HepG2 (cell line): ENCODE results near the gene EMC9. TPM values are rescaled to one million over a fixed set of nuclear protein-coding genes. Genes with fewer than 3 reads are reported as not detected.
A peak's percentile ranks its signal among the peaks of the same experiment; 100 is the strongest.

Source experiments
- BORCS8-MEF2B ChIP-seq: sonication (generic); formaldehyde crosslinking; IDR thresholded peaks from 2 replicates; pipeline ENCODE4 v1.8.0; 2022; ENCODE audit warnings: mild to moderate bottlenecking, missing genetic modification reagents
- CENPX ChIP-seq: sonication (generic); formaldehyde crosslinking; IDR thresholded peaks from 2 replicates; pipeline ENCODE4 v1.9.0; 2021; ENCODE audit warnings: mild to moderate bottlenecking, missing genetic modification reagents, moderate library complexity
- CREB1 ChIP-seq, 2 experiments: fragments of 450-650 bp in 1 of 2; IDR thresholded peaks; 2 replicates each; pipeline ENCODE4 v1.6.1; 2016 to 2017; ENCODE audit warnings: control low read depth in 1 of 2, mild to moderate bottlenecking in 1 of 2, missing compliant biosample characterization in 1 of 2, missing genetic modification characterization in 1 of 2
- ELF3 ChIP-seq: IDR thresholded peaks from 2 replicates; pipeline ENCODE4 v1.6.1; 2016; ENCODE audit warnings: missing genetic modification reagents, missing compliant biosample characterization
- EZH2 ChIP-seq: conservative IDR thresholded peaks from 2 replicates; pipeline ENCODE4 v1.6.1; 2012; ENCODE audit warnings: mild to moderate bottlenecking, low read depth, low read length, moderate library complexity
- KDM3A ChIP-seq: IDR thresholded peaks from 2 replicates; pipeline ENCODE4 v1.6.1; 2018; ENCODE audit warnings: low read depth, missing compliant biosample characterization
- LCORL ChIP-seq, 2 experiments: fragments of 450-650 bp in 1 of 2; sonication (generic) in 1 of 2; formaldehyde crosslinking in 1 of 2; IDR thresholded peaks; 2 replicates each; pipeline versions ENCODE4 v1.5.0 to v1.6.1; 2017 to 2020; ENCODE audit warnings: antibody characterized with exemption in 1 of 2, missing genetic modification reagents in 1 of 2
- MIER2 ChIP-seq: IDR thresholded peaks from 2 replicates; pipeline ENCODE4 v1.6.1; 2016; ENCODE audit warnings: missing biosample characterization, missing genetic modification reagents
- RFX5 ChIP-seq: IDR thresholded peaks from 2 replicates; pipeline ENCODE4 v1.6.1; 2011; ENCODE audit warnings: low read depth, low read length, improper control_type of control experiment
- TBX2 ChIP-seq: sonication (generic); formaldehyde crosslinking; IDR thresholded peaks from 2 replicates; pipeline ENCODE4 v1.5.0; 2020; ENCODE audit warnings: missing genetic modification reagents, mild to moderate bottlenecking, borderline replicate concordance
- TCF7L2 ChIP-seq: IDR thresholded peaks from 2 replicates; pipeline ENCODE4 v1.6.1; 2011; ENCODE audit warnings: mild to moderate bottlenecking, low read depth, low read length, moderate library complexity
- U2AF1 ChIP-seq: fragments of 200-400 bp; formaldehyde crosslinking; optimal IDR thresholded peaks from 2 replicates; pipeline ENCODE3; 2017; ENCODE audit warnings: mild to moderate bottlenecking, low read depth, low read length
- U2AF2 ChIP-seq: fragments of 200-400 bp; formaldehyde crosslinking; IDR thresholded peaks from 2 replicates; pipeline ENCODE4 v1.6.1; 2017; ENCODE audit warnings: low read depth, mild to moderate bottlenecking, low read length
- YY1 ChIP-seq: IDR thresholded peaks from 2 replicates; pipeline ENCODE4 v1.6.1; 2011; ENCODE audit warnings: low read length, low read depth, moderate library complexity, mild to moderate bottlenecking; ENCODE audit not compliant: insufficient read depth, insufficient replicate concordance
- ZNF10 ChIP-seq: sonication (generic); formaldehyde crosslinking; IDR thresholded peaks from 2 replicates; pipeline ENCODE4 v1.4.0; 2020; ENCODE audit warnings: mild to moderate bottlenecking, low read depth, missing genetic modification reagents, borderline replicate concordance
- ZNF563 ChIP-seq: sonication (generic); formaldehyde crosslinking; IDR thresholded peaks from 2 replicates; pipeline ENCODE4 v1.8.0; 2022; ENCODE audit warnings: mild to moderate bottlenecking, moderate library complexity, missing genetic modification reagents
- ZNF605 ChIP-seq: sonication (generic); formaldehyde crosslinking; IDR thresholded peaks from 2 replicates; pipeline ENCODE4 v1.8.0; 2022; ENCODE audit warnings: mild to moderate bottlenecking, missing genetic modification reagents
- ZNF790 ChIP-seq: sonication (generic); formaldehyde crosslinking; IDR thresholded peaks from 2 replicates; pipeline ENCODE4 v1.8.0; 2022; ENCODE audit warnings: missing genetic modification reagents, mild to moderate bottlenecking, borderline replicate concordance
- polyA plus RNA-seq, 8 experiments: library from polyadenylated mRNA; depleted of rRNA in 3 of 8; stranded (reverse) in 7 of 8; unstranded in 1 of 8; fragments of >200 nt; fragmentation: Illumina TruSeq in 4 of 8; extraction: Trizol in 4 of 8; gene quantifications; 2 replicates each; pipeline versions ENCODE4 v1.2.1 to v1.2.3, GENCODE V29; 2011 to 2016; ENCODE audit warnings: low read depth in 4 of 8, missing spikeins in 1 of 8, mixed read lengths in 1 of 8; ENCODE audit not compliant: insufficient read depth in 1 of 8
- total RNA-seq, 5 experiments: library from RNA; depleted of rRNA; stranded (reverse); fragments of >200 nt; fragmentation: Illumina TruSeq; extraction: Trizol; gene quantifications; 2 replicates each; pipeline ENCODE4 v1.2.3, GENCODE V29; 2016; ENCODE audit warnings: low read depth in 1 of 5
- TF ChIP-seq, protein P1 (sequence below): sonication (generic); formaldehyde crosslinking; IDR thresholded peaks from 2 replicates; pipeline ENCODE4 v1.5.1; 2020; ENCODE audit warnings: mild to moderate bottlenecking, moderate library complexity, missing genetic modification reagents
- TF ChIP-seq, protein P2 (sequence below): sonication (generic); formaldehyde crosslinking; IDR thresholded peaks from 2 replicates; pipeline ENCODE4 v1.4.0; 2020; ENCODE audit warnings: missing genetic modification reagents
- TF ChIP-seq, protein P3 (sequence below): sonication (generic); formaldehyde crosslinking; IDR thresholded peaks from 2 replicates; pipeline ENCODE4 v1.4.0; 2020; ENCODE audit warnings: missing genetic modification reagents

Gene EMC9
- total and polyA plus RNA-seq, 2 of the 13 experiments (the other 11 are each of a cell fraction or from before 2014, with no cell fraction given), result 60.5 to 78.7 TPM

DNA sequence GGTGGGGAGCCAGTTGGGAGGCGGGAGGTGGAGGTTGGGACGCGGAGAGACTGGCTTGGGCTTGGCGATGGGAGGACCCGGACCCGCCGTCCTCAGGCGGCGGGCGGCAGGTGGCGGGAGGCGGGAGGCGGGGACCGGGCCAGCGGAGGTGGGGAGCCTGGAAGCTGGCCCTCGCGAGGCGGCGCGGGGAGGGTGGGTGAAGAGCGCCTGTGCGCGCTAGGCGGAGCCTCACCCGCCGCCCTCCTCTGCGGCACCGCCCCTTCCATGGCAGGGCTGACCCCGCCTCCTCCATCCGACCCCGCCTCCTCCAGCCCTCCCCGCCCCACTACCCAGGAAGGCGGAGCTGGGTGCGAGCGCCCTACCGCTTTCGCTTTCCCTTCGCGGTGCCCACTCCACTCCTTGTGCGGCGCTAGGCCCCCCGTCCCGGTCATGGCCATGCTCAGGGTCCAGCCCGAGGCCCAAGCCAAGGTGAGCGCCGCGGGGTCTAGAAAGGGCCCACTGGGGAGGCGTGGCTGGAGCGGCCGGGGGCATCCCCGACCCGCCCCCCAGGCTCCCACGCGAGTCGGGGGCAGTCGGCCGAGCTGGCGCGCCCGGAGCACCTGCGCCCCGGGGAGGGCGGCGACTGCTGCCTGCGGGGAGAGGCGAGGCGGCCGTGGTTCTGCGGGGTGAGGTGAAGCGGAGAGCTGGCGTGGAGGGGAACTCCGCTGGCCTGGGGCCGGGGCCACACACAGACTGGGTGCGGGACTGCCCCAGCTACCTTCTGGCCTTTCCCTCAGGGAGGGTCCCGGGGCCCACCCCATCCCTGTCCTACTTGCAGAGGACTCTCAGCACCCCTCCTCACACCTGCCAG lies 5.3 kb downstream of the EMC9 start, which contains the start of gene PSME1 (continued):
- TF ChIP-seq EZH2, result no peak
- no peak for TF ChIP-seq ZNF790 (CRISPR knock-in tag)
- peak; percentile 34 for TF ChIP-seq U2AF1
- no peak for TF ChIP-seq RFX5
- peak; percentile 89 for TF ChIP-seq ZNF605
- peak; percentile 81 for TF ChIP-seq YY1
- TF ChIP-seq, protein P1, sequence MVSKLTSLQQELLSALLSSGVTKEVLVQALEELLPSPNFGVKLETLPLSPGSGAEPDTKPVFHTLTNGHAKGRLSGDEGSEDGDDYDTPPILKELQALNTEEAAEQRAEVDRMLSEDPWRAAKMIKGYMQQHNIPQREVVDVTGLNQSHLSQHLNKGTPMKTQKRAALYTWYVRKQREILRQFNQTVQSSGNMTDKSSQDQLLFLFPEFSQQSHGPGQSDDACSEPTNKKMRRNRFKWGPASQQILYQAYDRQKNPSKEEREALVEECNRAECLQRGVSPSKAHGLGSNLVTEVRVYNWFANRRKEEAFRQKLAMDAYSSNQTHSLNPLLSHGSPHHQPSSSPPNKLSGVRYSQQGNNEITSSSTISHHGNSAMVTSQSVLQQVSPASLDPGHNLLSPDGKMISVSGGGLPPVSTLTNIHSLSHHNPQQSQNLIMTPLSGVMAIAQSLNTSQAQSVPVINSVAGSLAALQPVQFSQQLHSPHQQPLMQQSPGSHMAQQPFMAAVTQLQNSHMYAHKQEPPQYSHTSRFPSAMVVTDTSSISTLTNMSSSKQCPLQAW (CRISPR knock-in tag), result no peak
- peak; percentile 84 for TF ChIP-seq TBX2
- no peak for TF ChIP-seq CENPX (CRISPR knock-in tag)
- TF ChIP-seq ZNF10, result 0 out of 2 replicates have a peak, but pooled peaks have one; percentile 91
- TF ChIP-seq, protein P2, sequence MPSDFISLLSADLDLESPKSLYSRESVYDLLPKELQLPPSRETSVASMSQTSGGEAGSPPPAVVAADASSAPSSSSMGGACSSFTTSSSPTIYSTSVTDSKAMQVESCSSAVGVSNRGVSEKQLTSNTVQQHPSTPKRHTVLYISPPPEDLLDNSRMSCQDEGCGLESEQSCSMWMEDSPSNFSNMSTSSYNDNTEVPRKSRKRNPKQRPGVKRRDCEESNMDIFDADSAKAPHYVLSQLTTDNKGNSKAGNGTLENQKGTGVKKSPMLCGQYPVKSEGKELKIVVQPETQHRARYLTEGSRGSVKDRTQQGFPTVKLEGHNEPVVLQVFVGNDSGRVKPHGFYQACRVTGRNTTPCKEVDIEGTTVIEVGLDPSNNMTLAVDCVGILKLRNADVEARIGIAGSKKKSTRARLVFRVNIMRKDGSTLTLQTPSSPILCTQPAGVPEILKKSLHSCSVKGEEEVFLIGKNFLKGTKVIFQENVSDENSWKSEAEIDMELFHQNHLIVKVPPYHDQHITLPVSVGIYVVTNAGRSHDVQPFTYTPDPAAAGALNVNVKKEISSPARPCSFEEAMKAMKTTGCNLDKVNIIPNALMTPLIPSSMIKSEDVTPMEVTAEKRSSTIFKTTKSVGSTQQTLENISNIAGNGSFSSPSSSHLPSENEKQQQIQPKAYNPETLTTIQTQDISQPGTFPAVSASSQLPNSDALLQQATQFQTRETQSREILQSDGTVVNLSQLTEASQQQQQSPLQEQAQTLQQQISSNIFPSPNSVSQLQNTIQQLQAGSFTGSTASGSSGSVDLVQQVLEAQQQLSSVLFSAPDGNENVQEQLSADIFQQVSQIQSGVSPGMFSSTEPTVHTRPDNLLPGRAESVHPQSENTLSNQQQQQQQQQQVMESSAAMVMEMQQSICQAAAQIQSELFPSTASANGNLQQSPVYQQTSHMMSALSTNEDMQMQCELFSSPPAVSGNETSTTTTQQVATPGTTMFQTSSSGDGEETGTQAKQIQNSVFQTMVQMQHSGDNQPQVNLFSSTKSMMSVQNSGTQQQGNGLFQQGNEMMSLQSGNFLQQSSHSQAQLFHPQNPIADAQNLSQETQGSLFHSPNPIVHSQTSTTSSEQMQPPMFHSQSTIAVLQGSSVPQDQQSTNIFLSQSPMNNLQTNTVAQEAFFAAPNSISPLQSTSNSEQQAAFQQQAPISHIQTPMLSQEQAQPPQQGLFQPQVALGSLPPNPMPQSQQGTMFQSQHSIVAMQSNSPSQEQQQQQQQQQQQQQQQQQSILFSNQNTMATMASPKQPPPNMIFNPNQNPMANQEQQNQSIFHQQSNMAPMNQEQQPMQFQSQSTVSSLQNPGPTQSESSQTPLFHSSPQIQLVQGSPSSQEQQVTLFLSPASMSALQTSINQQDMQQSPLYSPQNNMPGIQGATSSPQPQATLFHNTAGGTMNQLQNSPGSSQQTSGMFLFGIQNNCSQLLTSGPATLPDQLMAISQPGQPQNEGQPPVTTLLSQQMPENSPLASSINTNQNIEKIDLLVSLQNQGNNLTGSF (CRISPR knock-in tag), result peak; percentile 87; the same call in 1 of the 2 replicates
- no peak for TF ChIP-seq ZNF563 (CRISPR knock-in tag)
- TF ChIP-seq CREB1 (IDR thresholded peaks at IDR 0.05), result no peak
- no peak for TF ChIP-seq CREB1 (CRISPR knock-in tag; IDR thresholded peaks at IDR 0.05)
- no peak for TF ChIP-seq U2AF2
- no peak for TF ChIP-seq TCF7L2
- TF ChIP-seq, protein P3, sequence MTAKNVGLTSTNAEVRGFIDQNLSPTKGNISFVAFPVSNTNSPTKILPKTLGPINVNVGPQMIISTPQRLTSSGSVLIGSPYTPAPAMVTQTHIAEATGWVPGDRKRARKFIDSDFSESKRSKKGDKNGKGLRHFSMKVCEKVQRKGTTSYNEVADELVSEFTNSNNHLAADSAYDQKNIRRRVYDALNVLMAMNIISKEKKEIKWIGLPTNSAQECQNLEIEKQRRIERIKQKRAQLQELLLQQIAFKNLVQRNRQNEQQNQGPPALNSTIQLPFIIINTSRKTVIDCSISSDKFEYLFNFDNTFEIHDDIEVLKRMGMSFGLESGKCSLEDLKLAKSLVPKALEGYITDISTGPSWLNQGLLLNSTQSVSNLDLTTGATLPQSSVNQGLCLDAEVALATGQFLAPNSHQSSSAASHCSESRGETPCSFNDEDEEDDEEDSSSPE (CRISPR knock-in tag), result peak; percentile 90
- TF ChIP-seq ELF3, result peak; percentile 83
- peak; percentile 58; the same call in 1 of the 2 replicates for TF ChIP-seq KDM3A (CRISPR knock-in tag)
- no peak for TF ChIP-seq LCORL (IDR thresholded peaks at IDR 0.05)
- TF ChIP-seq LCORL (CRISPR knock-in tag; IDR thresholded peaks at IDR 0.05), result no peak
- no peak; the same call in 1 of the 2 replicates for TF ChIP-seq BORCS8-MEF2B (CRISPR knock-in tag)
- TF ChIP-seq MIER2 (CRISPR knock-in tag), result peak; percentile 66; the same call in 1 of the 2 replicates
